ENCODE results near the gene FAM168A. TPM values are rescaled to one million over a fixed set of nuclear protein-coding genes. Genes with fewer than 3 reads are reported as not detected.

FAM168A gene
- total and polyA plus RNA-seq, 9 of the 15 experiments (the other 6 are each of a cell fraction or from before 2014, with no cell fraction given), result 0.44 to 7.2 (median 2.9) TPM

DNA sequence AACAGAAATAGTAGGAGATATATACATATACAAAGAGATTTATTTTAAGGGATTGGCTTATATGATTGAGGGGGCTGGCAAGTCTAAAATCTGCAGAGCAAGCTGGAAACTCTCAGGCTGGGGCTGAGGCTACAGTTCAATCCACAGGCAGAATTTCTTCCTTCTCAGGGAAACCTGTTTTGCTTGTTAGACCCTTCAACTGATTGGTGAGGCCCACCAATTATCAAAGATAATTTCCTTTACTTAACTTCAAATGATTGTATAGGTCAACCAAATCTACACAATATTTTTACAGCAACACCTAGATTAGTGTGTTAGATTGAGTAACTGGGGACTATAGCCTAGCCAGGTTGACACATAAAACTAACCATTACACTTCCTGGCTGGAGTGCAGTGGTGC, 43.8 kb upstream of the FAM168A start:
- Histone ChIP-seq H2AFZ (ENCODE audit: low read depth, low read length) (no peak overlapping the region), H3K27ac (ENCODE audit: extremely low read depth, low read depth, low read length) (no peak overlapping the region), H3K4me1 (replicated peaks in 1 of 2; ENCODE audit: control insufficient read depth in 2 of 2, insufficient read depth in 2 of 2, low read length in 2 of 2) (peaks cover 0 to 4% of the 10 kb centered on the region in 2 experiments; a peak in 3 of 5 replicates), H3K4me3 (no peak overlapping the region), H3K79me2 (ENCODE audit: control insufficient read depth, insufficient read depth, low read length) (no peaks in the 10 kb centered on the region), H3K9ac (ENCODE audit: insufficient read depth in 1 of 2, low read depth in 2 of 2, low read length in 2 of 2) (no peak overlapping the region), H3K27me3 (ENCODE audit: control insufficient read depth in 2 of 2, insufficient read depth in 2 of 2, low read length in 2 of 2) (peaks cover 16 to 17% of the 10 kb centered on the region in 2 experiments; a peak in 4 of 5 replicates), H4K20me1 (replicated peaks; ENCODE audit: control insufficient read depth, insufficient read depth, low read length) (no peaks in the 10 kb centered on the region), H3K9me3 (replicated peaks; ENCODE audit: control insufficient read depth, insufficient read depth, low read depth, low read length) (no peaks in the 10 kb centered on the region), H3K4me2 (ENCODE audit: insufficient read depth, low read length) (no peak overlapping the region), H3K36me3 (ENCODE audit: control insufficient read depth, insufficient read depth, low read length) (no peaks in the 10 kb centered on the region), H3K9me1 (ENCODE audit: control insufficient read depth, insufficient read depth, low read length) (no peaks in the 10 kb centered on the region)
- ATAC-seq (no peak), FAIRE-seq (no peak), DNase-seq (ENCODE audit: extremely low read depth in 1 of 4, low spot score in 3 of 4) (no peak)
- CTCF ChIA-PET (ENCODE audit: low intra/inter-chr PET ratio), result no interaction called here
- POLR2A ChIA-PET, result no interaction called here
- peak; percentile 92 for TF ChIP-seq ZNF134 (CRISPR knock-in tag; conservative IDR thresholded peaks at IDR 0.05)
- TF ChIP-seq, protein P1, sequence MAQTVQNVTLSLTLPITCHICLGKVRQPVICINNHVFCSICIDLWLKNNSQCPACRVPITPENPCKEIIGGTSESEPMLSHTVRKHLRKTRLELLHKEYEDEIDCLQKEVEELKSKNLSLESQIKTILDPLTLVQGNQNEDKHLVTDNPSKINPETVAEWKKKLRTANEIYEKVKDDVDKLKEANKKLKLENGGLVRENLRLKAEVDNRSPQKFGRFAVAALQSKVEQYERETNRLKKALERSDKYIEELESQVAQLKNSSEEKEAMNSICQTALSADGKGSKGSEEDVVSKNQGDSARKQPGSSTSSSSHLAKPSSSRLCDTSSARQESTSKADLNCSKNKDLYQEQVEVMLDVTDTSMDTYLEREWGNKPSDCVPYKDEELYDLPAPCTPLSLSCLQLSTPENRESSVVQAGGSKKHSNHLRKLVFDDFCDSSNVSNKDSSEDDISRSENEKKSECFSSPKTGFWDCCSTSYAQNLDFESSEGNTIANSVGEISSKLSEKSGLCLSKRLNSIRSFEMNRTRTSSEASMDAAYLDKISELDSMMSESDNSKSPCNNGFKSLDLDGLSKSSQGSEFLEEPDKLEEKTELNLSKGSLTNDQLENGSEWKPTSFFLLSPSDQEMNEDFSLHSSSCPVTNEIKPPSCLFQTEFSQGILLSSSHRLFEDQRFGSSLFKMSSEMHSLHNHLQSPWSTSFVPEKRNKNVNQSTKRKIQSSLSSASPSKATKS (CRISPR knock-in tag; IDR thresholded peaks at IDR 0.05), result no peak
- no TSS peak for BruUV-seq (replicated peaks)
- intact Hi-C loops (cut with micrococcal nuclease) (no loop called here), in situ Hi-C loops (cut with MboI) (no loop called here)

DNA sequence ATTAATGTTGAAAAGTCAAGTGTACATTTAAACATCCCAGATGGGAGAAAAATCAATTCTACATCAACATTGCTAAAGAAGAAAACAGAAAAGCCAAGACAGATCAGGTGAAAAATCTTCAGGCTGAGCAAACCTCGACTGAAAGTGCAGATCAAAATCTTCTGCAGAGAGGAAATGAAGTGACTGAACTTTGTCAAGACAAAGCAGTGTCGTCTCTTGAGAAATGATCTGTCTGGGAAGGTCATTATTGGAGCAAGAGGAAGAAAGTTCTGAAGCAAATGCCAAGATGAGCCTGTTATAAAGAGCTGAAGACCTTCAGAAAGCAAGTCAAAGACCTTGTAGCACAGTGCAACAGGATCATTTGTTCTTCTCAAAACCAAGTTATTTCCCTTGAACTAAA, 42.7 kb upstream of the FAM168A start:
- Histone ChIP-seq H3K4me3 (no peak overlapping the region), H4K20me1 (replicated peaks; ENCODE audit: control insufficient read depth, insufficient read depth, low read length) (no peaks in the 10 kb centered on the region; the same call in 1 of the 2 replicates), H2AFZ (ENCODE audit: low read depth, low read length) (no peak overlapping the region), H3K27me3 (ENCODE audit: control insufficient read depth in 2 of 2, insufficient read depth in 2 of 2, low read length in 2 of 2) (peaks cover 5 to 8% of the 10 kb centered on the region in 2 experiments; a peak in 4 of 5 replicates), H3K4me1 (replicated peaks in 1 of 2; ENCODE audit: control insufficient read depth in 2 of 2, insufficient read depth in 2 of 2, low read length in 2 of 2) (no peaks in the 10 kb centered on the region), H3K4me2 (ENCODE audit: insufficient read depth, low read length) (no peak overlapping the region), H3K27ac (ENCODE audit: extremely low read depth, low read depth, low read length) (no peak overlapping the region), H3K9me3 (replicated peaks; ENCODE audit: control insufficient read depth, insufficient read depth, low read depth, low read length) (no peaks in the 10 kb centered on the region), H3K9me1 (ENCODE audit: control insufficient read depth, insufficient read depth, low read length) (no peaks in the 10 kb centered on the region), H3K9ac (ENCODE audit: insufficient read depth in 1 of 2, low read depth in 2 of 2, low read length in 2 of 2) (no peak overlapping the region), H3K79me2 (ENCODE audit: control insufficient read depth, insufficient read depth, low read length) (no peaks in the 10 kb centered on the region), H3K36me3 (ENCODE audit: control insufficient read depth, insufficient read depth, low read length) (no peaks in the 10 kb centered on the region)
- ChIA-PET CTCF (ENCODE audit: low intra/inter-chr PET ratio) (no interaction called here), POLR2A (interaction anchor here (1.2 kb wide), 1 partner anchor 12 kb away, joined by 5 read pairs; no protein-coding TSS in a partner anchor)
- 9% methylated on average over 2 of the region's 2 CpGs for WGBS (ENCODE audit: insufficient coverage, low coverage, missing lambda C conversion rate)
- in situ Hi-C loops (cut with MboI), result no loop called here
- no peak for FAIRE-seq
- BruUV-seq (replicated peaks), result no TSS peak
- DNase-seq (ENCODE audit: extremely low read depth in 1 of 4, low spot score in 3 of 4), result no peak
- intact Hi-C loops (cut with micrococcal nuclease), result no loop called here
- no peak for ATAC-seq
- TF ChIP-seq ZNF282 (CRISPR knock-in tag; IDR thresholded peaks at IDR 0.05), result no peak
- TF ChIP-seq, protein P2, sequence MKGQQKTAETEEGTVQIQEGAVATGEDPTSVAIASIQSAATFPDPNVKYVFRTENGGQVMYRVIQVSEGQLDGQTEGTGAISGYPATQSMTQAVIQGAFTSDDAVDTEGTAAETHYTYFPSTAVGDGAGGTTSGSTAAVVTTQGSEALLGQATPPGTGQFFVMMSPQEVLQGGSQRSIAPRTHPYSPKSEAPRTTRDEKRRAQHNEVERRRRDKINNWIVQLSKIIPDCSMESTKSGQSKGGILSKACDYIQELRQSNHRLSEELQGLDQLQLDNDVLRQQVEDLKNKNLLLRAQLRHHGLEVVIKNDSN (CRISPR knock-in tag; IDR thresholded peaks at IDR 0.05), result no peak
- TF ChIP-seq, protein P3, sequence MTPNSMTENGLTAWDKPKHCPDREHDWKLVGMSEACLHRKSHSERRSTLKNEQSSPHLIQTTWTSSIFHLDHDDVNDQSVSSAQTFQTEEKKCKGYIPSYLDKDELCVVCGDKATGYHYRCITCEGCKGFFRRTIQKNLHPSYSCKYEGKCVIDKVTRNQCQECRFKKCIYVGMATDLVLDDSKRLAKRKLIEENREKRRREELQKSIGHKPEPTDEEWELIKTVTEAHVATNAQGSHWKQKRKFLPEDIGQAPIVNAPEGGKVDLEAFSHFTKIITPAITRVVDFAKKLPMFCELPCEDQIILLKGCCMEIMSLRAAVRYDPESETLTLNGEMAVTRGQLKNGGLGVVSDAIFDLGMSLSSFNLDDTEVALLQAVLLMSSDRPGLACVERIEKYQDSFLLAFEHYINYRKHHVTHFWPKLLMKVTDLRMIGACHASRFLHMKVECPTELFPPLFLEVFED (CRISPR knock-in tag; conservative IDR thresholded peaks at IDR 0.05), result no peak
- no peak for TF ChIP-seq TCF7L2 (IDR thresholded peaks at IDR 0.05; ENCODE audit: low read depth, low read length)
- no peak for TF ChIP-seq HMGN3 (IDR thresholded peaks at IDR 0.05; ENCODE audit: borderline replicate concordance, extremely low read depth, insufficient read length, low read depth, low read length)
- no peak for TF ChIP-seq POLR2G (IDR thresholded peaks at IDR 0.05; ENCODE audit: low read depth, low read length)
- TF ChIP-seq ELF4 (CRISPR knock-in tag; IDR thresholded peaks at IDR 0.05), result no peak
- TF ChIP-seq DACH1 (IDR thresholded peaks at IDR 0.05; ENCODE audit: partially characterized antibody), result no peak
- no peak for TF ChIP-seq LCOR (CRISPR knock-in tag; IDR thresholded peaks at IDR 0.05)
- TF ChIP-seq BCL6 (CRISPR knock-in tag; IDR thresholded peaks at IDR 0.05), result no peak
- no peak for TF ChIP-seq BHLHE40 (IDR thresholded peaks at IDR 0.05; ENCODE audit: low read length)
